Cardiac muscle cell (in vitro differentiated cells and primary cell): ENCODE results near the gene TMEM203. TPM values are rescaled to one million over a fixed set of nuclear protein-coding genes. Genes with fewer than 3 reads are reported as not detected.
A peak's percentile ranks its signal among the peaks of the same experiment; 100 is the strongest.

Source experiments
- DNase-seq, 2 donors: peaks; one replicate each; pipeline versions ENCODE4 v3.0.0 to v3.0.0-alpha.2; 2010 to 2017; ENCODE audit warnings: low read depth in 1 of 2, low spot score in 1 of 2
- H3K27ac ChIP-seq: fragments of 200-600 bp; sonication (generic); 2 replicates; pipeline ENCODE4 v1.5.1; 2016
- H3K27me3 ChIP-seq: fragments of 200-600 bp; sonication (generic); 2 replicates; pipeline ENCODE4 v1.6.0; 2016; ENCODE audit warnings: control low read depth
- H3K36me3 ChIP-seq: fragments of 200-600 bp; sonication (generic); 2 replicates; pipeline ENCODE4 v1.5.1; 2016; ENCODE audit warnings: control low read depth
- H3K4me1 ChIP-seq: fragments of 200-600 bp; sonication (generic); 2 replicates; pipeline ENCODE4 v1.8.1; 2017; ENCODE audit warnings: low read depth, mild to moderate bottlenecking, mixed run types
- H3K4me3 ChIP-seq: fragments of 200-600 bp; sonication (generic); 2 replicates; pipeline ENCODE4 v1.5.1; 2016; ENCODE audit warnings: mild to moderate bottlenecking
- H3K9me3 ChIP-seq: fragments of 200-600 bp; sonication (generic); 2 replicates; pipeline ENCODE4 v1.5.1; 2017; ENCODE audit warnings: low read depth, mild to moderate bottlenecking, control low read depth
- polyA plus RNA-seq: library from polyadenylated mRNA; unstranded; fragments of >200 nt; fragmentation: Nextera tagmentation; extraction: Ambion mirVana; gene quantifications from 2 replicates; pipeline ENCODE4 v1.2.1, GENCODE V29; 2016
- total RNA-seq: library from RNA; depleted of rRNA; stranded (reverse); fragments of >200 nt; gene quantifications from 2 replicates; pipeline ENCODE4 v1.2.3, GENCODE V29; 2016
- TF ChIP-seq, protein P1 (sequence below): IDR thresholded peaks from 2 replicates; pipeline ENCODE4 v1.5.1; 2012; ENCODE audit warnings: low read depth, mild to moderate bottlenecking, low read length

The TMEM203 gene
- total and polyA plus RNA-seq, 2 experiments from 2014 or later, result 44.7 to 86.6 TPM

GRCh38 chr9:137191245-137191644 lies 14.2 kb downstream of the TMEM203 start:
- H3K27ac ChIP-seq, result no peak overlapping the region
- TF ChIP-seq, protein P1, sequence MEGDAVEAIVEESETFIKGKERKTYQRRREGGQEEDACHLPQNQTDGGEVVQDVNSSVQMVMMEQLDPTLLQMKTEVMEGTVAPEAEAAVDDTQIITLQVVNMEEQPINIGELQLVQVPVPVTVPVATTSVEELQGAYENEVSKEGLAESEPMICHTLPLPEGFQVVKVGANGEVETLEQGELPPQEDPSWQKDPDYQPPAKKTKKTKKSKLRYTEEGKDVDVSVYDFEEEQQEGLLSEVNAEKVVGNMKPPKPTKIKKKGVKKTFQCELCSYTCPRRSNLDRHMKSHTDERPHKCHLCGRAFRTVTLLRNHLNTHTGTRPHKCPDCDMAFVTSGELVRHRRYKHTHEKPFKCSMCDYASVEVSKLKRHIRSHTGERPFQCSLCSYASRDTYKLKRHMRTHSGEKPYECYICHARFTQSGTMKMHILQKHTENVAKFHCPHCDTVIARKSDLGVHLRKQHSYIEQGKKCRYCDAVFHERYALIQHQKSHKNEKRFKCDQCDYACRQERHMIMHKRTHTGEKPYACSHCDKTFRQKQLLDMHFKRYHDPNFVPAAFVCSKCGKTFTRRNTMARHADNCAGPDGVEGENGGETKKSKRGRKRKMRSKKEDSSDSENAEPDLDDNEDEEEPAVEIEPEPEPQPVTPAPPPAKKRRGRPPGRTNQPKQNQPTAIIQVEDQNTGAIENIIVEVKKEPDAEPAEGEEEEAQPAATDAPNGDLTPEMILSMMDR, result no peak
- H3K4me3 ChIP-seq, result no peak overlapping the region
- DNase-seq, result no peak
- H3K4me1 ChIP-seq, result peaks cover 18% of the 10 kb centered on the region
- H3K36me3 ChIP-seq, result peaks cover 4% of the 10 kb centered on the region
- no peaks in the 10 kb centered on the region for H3K27me3 ChIP-seq
- H3K9me3 ChIP-seq, result no peaks in the 10 kb centered on the region

DNA sequence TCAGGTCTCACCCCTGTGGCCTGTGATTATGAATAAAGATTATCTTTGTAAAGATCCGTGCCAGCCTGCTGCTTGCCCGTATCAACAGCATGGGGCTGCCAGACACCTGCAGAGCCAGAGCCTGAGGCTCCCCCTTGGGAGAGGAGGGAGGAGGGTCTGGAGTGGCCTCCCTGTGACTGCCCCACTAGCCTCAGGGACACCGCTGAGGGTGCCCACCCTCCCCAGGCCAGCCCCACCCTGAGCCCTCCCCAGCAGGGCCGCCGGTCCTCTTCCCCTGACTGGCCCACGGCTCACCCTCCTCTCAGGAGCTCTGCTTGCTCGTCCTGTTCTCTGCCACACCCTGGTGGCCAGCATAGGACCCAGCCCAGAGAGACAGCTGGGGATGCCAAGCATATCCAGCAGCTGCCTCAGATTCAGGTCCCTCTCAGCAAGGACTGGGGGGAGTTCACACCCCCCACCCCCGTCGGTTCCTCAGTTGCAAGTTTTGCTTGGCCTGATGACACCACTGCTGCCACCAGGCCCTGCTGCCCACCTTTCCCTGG lies 15.1 kb downstream of the TMEM203 start:
- Histone ChIP-seq H3K36me3 (peaks cover 7% of the 10 kb centered on the region), H3K27me3 (no peaks in the 10 kb centered on the region), H3K4me3 (no peak overlapping the region), H3K27ac (peak overlapping the region; percentile 96), H3K9me3 (no peaks in the 10 kb centered on the region), H3K4me1 (peaks cover 18% of the 10 kb centered on the region)
- TF ChIP-seq, protein P1, result no peak
- DNase-seq, result no peak

GRCh38 chr9:137189297-137190295 lies 15.9 kb downstream of the TMEM203 start:
- TF ChIP-seq, protein P1, result no peak
- Histone ChIP-seq H3K4me3 (peak overlapping the region; percentile 82), H3K36me3 (peaks cover 7% of the 10 kb centered on the region), H3K9me3 (no peaks in the 10 kb centered on the region), H3K27me3 (no peaks in the 10 kb centered on the region), H3K27ac (peak overlapping the region; percentile 96), H3K4me1 (peaks cover 18% of the 10 kb centered on the region)
- no peak for DNase-seq

DNA sequence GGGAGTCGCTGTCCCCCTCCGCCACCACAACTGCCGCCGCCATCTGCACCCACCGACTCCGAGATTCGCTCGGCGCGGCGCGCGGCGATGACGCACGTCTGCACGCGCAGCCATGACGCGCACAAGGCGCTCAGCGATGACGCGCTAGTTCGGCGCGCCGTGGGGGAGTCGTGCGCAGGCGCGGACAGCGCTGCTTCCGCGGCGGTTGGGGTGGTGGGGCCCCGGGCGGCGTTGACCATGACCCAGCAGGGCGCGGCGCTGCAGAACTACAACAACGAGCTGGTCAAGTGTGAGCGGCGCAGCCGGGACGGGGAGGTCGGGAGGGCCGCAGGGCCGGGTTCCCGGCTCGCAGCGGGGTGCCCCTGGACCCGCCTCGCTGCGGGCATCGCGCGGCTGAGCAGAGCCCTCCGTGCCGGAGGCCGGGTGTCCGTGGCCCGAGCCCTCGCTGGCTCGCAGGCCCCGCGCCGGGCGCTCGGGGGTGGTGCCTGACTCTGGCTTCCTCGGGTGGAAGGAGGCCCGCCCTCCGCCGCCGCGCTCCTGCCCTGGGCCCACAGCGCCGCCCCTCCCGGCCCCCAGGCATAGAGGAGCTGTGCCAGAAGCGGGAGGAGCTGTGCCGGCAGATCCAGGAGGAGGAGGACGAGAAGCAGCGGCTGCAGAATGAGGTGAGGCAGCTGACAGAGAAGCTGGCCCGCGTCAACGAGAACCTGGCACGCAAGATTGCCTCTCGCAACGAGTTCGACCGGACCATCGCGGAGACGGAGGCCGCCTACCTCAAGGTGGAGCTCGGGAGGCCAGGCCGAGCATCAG lies 16.8 kb downstream of the TMEM203 start, which contains the start of the genes ANAPC2 and SSNA1:
TSS of gene ANAPC2 (minus strand) at position 71 of the 807 bp plus-strand sequence. CDS start at position 43, 28 bp downstream.
TSS of gene SSNA1 (plus strand) at position 187 of the 807 bp plus-strand sequence. CDS start at position 238, 51 bp downstream.
- peak; percentile 96 for DNase-seq
- no peaks in the 10 kb centered on the region for H3K9me3 ChIP-seq
- peak within 1 kb of the TSS; percentile 96 for H3K27ac ChIP-seq
- TF ChIP-seq, protein P1, result peak; percentile 50
- peaks cover 18% of the 10 kb centered on the region for H3K4me1 ChIP-seq
- H3K4me3 ChIP-seq, result peak within 1 kb of the TSS; percentile 82
- no peaks in the 10 kb centered on the region for H3K27me3 ChIP-seq
- peaks cover 7% of the 10 kb centered on the region for H3K36me3 ChIP-seq

DNA sequence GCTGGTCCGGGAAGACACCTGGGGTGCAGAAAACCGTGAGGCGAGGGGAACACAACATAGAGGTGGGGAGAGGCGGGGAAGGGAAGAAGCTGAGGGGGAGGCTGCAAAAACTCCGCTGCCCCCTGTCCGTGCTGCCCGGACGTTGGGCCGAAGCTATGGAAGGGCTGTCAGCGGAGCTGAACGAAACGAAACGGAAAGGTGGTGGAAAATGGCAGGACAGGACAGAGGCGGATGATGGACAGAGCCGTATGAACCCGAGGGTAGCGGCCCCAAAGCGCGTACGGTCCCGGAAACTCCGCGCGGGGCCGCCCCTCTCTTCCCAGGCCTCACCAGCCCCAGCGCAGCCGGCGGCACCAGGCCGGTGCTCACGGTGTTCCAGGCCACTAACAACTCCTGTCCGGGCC lies 17.4 kb downstream of the TMEM203 start:
- peak overlapping the region; percentile 82 for H3K4me3 ChIP-seq
- no peaks in the 10 kb centered on the region for H3K27me3 ChIP-seq
- H3K4me1 ChIP-seq, result peaks cover 18% of the 10 kb centered on the region
- TF ChIP-seq, protein P1, result no peak
- peak overlapping the region; percentile 96 for H3K27ac ChIP-seq
- no peak for DNase-seq
- H3K9me3 ChIP-seq, result no peaks in the 10 kb centered on the region
- peaks cover 12% of the 10 kb centered on the region for H3K36me3 ChIP-seq
